NOMO-1 treated with dmso at 0.1 percent for 144 hours (cell line): ENCODE results near the gene HBG2.
"Not testable (repeated sequence)": the region's sequence is repeated elsewhere in the genome, so short reads cannot be mapped to it uniquely, and the experiment has no call there.

Source experiments
- DNase-seq: peaks from one replicate; lab custom pipeline; 2025; ENCODE audit not compliant: unreplicated experiment; lab: John Stamatoyannopoulos, UW

Gene HBG2

GRCh38 chr11:5250543-5251204 is 3.9 kb downstream of the HBG2 start:
- DNase-seq, result no peak

- not testable (repeated sequence) for DNase-seq
Observed at GRCh38 chr11:5249807-5250396, 4.7 kb downstream of the HBG2 start, which contains the start of gene HBG1. Gene HBG1, minus strand, starts transcription at chr11:5249857. Its CDS starts 53 bp downstream, at chr11:5249804.

GRCh38 chr11:5248498-5248897 is 6.1 kb downstream of the HBG2 start:
- DNase-seq, result not testable (repeated sequence)

GRCh38 chr11:5247472-5248192 is 6.9 kb downstream of the HBG2 start:
- DNase-seq, result no peak

- DNase-seq, result no peak
Observed at GRCh38 chr11:5246772-5247471, 7.7 kb downstream of the HBG2 start.

- no peak for DNase-seq
Observed at GRCh38 chr11:5245155-5245554, 9.4 kb downstream of the HBG2 start.

- no peak for DNase-seq
Observed at GRCh38 chr11:5243816-5244180, 10.8 kb downstream of the HBG2 start.

- no peak for DNase-seq
Observed at GRCh38 chr11:5242933-5243815, 11.4 kb downstream of the HBG2 start.

- DNase-seq, result no peak
Observed at GRCh38 chr11:5242208-5242607, 12.4 kb downstream of the HBG2 start.

- DNase-seq, result no peak
Observed at GRCh38 chr11:5241458-5241857, 13.1 kb downstream of the HBG2 start.

GRCh38 chr11:5240458-5240857 is 14.1 kb downstream of the HBG2 start:
- DNase-seq, result no peak

GRCh38 chr11:5240056-5240455 is 14.5 kb downstream of the HBG2 start:
- DNase-seq, result no peak

- DNase-seq, result no peak
Observed at GRCh38 chr11:5239046-5239445, 15.5 kb downstream of the HBG2 start.

GRCh38 chr11:5238486-5238885 is 16.1 kb downstream of the HBG2 start:
- no peak for DNase-seq

GRCh38 chr11:5237420-5237819 is 17.2 kb downstream of the HBG2 start:
- no peak for DNase-seq

- no peak for DNase-seq
Observed at GRCh38 chr11:5235364-5236095, 19.1 kb downstream of the HBG2 start.

- no peak for DNase-seq
Observed at GRCh38 chr11:5234381-5234834, 20.2 kb downstream of the HBG2 start, which contains the start of gene HBD. Gene HBD, minus strand, starts transcription at chr11:5234483. Its CDS starts 50 bp downstream, at chr11:5234433.

- no peak for DNase-seq
Observed at GRCh38 chr11:5233307-5233706, 21.3 kb downstream of the HBG2 start.

GRCh38 chr11:5232821-5233220 is 21.8 kb downstream of the HBG2 start:
- DNase-seq, result no peak

GRCh38 chr11:5232176-5232575 is 22.4 kb downstream of the HBG2 start:
- DNase-seq, result no peak
